HG03575 (cell line): ENCODE data around the gene CKM.
"Not testable (repeated sequence)": the region's sequence is repeated elsewhere in the genome, so short reads cannot be mapped to it uniquely, and the experiment has no call there.

Experiments used
- ATAC-seq: cut with Tn5 transposase; IDR thresholded peaks from one replicate; pipeline ENCODE4 v1.9.1; 2021; ENCODE audit not compliant: unreplicated experiment, insufficient number of reproducible peaks, low FRiP score; ENCODE audit errors: extremely low read depth

CKM gene

GRCh38 chr19:45350477-45351058 is 27.9 kb upstream of the CKM start:
- ATAC-seq = no peak

GRCh38 chr19:45349430-45349941 is 26.8 kb upstream of the CKM start:
- no peak for ATAC-seq

DNA sequence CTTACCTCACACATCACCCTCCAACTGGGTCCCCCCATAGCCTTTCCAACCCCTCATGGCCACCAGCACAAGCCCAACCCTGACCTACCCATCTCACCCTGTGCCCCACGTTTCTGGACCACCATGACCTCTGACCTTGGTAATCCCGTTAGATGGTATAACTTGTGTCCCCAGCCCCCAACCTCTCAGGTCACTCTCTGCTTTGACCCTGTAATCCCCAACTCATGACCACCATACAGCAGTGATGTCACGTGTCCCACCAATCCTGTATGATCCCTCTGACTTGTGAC is 26.4 kb upstream of the CKM start:
- ATAC-seq = no peak

GRCh38 chr19:45348367-45349125 is 25.9 kb upstream of the CKM start:
- ATAC-seq = no peak

DNA sequence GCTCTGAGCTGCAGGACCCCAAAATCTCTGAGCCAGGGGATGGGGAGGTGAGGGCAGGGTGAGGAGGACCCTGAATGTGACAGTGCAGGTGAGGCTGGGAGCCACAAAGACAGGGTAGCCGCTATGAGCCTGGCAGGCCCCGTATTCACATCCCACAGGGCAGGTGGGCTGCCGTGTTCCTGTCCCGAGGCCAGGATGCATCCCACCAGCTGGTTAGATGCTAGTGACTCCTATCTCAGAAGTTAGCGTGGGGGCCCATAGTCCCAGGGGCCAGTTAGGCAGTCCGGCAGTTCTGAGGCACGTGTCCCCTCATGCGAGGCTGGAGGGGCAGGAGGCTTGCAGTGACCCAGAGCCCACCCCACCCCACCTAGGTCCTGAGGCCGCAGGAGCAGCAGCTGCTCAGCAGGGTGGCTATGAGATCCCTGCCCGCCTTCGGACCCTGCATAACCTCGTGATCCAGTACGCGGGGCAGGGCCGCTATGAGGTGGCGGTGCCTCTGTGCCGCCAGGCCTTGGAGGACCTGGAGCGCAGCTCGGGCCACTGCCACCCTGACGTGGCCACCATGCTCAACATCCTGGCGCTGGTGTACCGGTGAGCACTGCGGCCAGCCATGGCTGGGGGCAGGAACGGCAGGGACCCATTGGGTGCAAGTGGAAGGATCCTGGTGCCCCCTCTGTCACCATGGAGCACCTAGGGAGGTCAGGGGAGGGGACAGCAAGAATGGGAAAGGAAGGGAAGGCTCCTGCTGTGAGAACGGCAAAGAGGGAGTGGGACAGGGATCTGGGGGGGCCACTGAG is 25.1 kb upstream of the CKM start:
- no peak for ATAC-seq

DNA sequence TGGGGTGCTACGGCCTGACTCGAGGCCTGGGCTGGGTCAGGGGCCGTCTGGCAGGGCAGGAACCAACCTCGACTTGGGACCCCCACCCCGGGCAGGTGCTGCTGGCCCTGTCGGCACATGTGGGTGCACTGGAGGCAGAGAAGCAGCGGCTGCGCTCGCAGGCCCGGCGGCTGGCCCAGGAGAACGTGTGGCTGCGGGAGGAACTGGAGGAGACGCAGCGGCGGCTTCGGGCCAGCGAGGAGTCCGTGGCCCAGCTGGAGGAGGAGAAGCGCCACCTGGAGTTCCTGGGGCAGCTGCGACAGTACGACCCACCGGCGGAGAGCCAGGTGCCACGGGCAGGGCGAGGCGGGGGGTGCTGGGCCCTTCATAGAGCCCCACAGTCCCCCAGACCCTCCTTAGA is 23.8 kb upstream of the CKM start:
- no peak for ATAC-seq

DNA sequence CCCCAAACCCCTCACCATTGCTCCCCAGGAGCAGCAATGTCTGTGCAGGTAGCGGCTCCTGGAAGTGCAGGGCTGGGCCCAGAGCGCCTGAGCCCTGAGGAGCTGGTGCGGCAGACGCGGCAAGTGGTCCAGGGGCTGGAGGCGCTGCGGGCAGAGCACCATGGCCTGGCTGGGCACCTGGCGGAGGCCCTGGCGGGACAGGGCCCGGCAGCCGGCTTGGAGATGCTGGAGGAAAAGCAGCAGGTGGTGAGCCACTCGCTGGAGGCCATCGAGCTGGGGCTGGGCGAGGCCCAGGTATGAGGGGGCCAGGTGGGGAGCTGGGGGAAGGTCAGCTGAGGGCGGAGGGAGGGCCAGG is 22.8 kb upstream of the CKM start:
- no peak for ATAC-seq

- ATAC-seq = no peak
Measured at GRCh38 chr19:45344621-45345505, 22.2 kb upstream of the CKM start.

- no peak for ATAC-seq
Measured at GRCh38 chr19:45342911-45343310, 20.2 kb upstream of the CKM start.

- ATAC-seq = no peak
Measured at GRCh38 chr19:45340899-45341453, 18.3 kb upstream of the CKM start.

GRCh38 chr19:45340232-45340898 is 17.7 kb upstream of the CKM start, which contains the start of gene KLC3:
Gene KLC3, plus strand, starts transcription at chr19:45340750. Its CDS starts 4,792 bp downstream, at chr19:45345542.
- no peak for ATAC-seq

GRCh38 chr19:45339629-45340028 is 17.0 kb upstream of the CKM start:
- ATAC-seq = no peak

GRCh38 chr19:45336696-45337251 is 14.1 kb upstream of the CKM start:
- no peak for ATAC-seq

DNA sequence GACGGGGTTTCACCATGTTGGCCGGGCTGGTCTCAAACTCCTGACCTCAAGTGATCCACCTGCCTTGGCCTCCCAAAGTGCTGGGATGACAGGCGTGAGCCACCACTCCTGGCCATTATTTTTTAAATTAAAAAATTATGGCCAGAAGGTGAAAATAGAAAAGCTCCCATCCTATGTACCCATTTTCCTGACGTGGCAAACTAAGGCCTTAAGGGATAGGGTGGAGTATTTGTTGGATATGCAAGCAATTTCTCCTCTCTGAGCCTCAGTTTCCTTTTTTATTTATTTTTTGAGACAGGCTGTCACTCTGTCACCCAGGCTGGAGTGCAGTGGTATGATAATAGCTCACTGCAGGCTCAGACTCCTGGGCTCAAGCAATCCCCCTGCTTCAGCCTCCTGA is 12.2 kb upstream of the CKM start:
- ATAC-seq = not testable (repeated sequence)

- no peak for ATAC-seq
Measured at GRCh38 chr19:45333609-45334303, 11.1 kb upstream of the CKM start.

DNA sequence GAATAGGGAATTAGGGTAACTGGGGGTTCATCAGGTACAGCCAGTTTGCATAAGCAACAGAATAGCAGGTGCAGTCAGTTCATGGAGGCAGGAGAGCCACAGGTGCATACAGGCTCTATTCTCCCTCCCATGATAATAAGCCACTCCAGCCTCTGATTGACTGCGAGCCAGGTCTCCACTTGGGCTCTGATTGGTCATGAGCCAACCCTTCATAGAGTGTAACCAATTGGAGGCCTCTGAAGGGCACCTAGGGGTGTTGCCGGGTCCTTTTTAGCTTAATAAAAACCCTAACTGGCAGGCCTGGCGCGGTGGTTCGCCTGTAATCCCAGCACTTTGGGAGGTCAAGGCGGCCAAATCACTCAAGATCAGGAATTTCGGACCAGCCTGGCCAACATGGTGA is 8.7 kb upstream of the CKM start:
- no peak for ATAC-seq

DNA sequence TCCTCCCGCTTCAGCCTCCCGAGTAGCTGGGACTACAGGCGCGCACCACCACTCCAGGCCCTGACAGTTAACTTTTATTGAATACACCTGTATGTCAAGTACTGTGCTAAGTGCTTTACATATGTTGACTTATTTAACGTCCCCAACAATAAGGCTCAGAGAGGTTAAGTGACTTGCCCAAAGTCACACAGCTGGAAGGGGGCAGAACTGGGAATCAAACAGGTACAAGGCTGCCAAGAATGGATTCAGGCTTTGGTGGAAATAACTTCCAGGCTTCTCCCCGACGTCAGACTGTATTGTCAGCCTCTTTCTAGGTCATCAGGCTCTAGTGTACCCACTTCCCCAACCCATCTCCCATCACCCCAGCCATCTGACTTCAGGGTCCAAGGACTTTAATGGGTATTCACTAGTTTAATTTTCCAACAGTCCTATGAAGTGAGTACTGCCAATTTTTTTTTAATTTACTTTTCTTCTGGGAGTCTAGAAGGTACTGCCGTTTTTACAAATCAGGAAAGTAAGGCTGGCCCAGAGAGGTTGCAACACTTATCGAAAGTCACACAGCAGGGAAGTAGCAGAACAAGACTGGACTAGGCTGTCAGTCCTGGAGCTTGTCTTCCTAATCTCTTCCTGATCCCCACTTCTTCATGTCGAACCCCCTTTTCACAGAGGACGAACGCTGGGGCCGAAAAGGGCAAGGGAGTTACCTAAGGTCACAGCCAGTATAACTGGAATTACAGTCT is 4.9 kb upstream of the CKM start:
- ATAC-seq = no peak
